Measurements from ENCODE around the gene SLC31A1.

DNA sequence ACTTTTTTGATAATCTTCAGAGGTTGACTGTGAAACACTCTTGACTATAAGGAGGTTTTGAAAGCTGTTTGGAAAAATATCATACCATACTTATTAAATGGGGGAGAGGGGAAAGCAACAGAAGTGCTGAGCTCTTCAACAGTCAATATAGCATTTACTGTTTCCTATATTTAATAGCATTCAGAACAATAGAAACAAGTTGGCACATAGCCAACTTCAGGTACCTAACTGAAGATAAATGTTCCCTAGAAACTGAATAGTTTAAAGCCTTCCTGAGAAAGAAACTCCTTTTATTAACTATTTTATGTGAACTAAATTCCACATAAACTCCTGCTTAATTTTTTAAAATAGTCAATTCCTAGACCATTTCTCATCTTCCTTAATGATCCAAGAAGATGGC, 26.3 kb downstream of the SLC31A1 start:
- TF ChIP-seq, protein P1, sequence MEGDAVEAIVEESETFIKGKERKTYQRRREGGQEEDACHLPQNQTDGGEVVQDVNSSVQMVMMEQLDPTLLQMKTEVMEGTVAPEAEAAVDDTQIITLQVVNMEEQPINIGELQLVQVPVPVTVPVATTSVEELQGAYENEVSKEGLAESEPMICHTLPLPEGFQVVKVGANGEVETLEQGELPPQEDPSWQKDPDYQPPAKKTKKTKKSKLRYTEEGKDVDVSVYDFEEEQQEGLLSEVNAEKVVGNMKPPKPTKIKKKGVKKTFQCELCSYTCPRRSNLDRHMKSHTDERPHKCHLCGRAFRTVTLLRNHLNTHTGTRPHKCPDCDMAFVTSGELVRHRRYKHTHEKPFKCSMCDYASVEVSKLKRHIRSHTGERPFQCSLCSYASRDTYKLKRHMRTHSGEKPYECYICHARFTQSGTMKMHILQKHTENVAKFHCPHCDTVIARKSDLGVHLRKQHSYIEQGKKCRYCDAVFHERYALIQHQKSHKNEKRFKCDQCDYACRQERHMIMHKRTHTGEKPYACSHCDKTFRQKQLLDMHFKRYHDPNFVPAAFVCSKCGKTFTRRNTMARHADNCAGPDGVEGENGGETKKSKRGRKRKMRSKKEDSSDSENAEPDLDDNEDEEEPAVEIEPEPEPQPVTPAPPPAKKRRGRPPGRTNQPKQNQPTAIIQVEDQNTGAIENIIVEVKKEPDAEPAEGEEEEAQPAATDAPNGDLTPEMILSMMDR (optimal IDR thresholded peaks at IDR 0.05 in 1 of 3, IDR thresholded peaks at IDR 0.05 in 1 of 3, conservative IDR thresholded peaks at IDR 0.05 in 1 of 3; ENCODE audit: extremely low read depth in 1 of 3, insufficient read depth in 2 of 3, low read length in 3 of 3): no peak
- no peak for TF ChIP-seq EZH2 (IDR thresholded peaks at IDR 0.05; ENCODE audit: low read length)

All from keratinocyte (primary cell).